ENCODE measurements around the gene PLCE1. TPM values are rescaled to one million over a fixed set of nuclear protein-coding genes. Genes with fewer than 3 reads are reported as not detected.

Gene PLCE1
- total RNA-seq, 1 donor from 2014 or later, result 6.1 TPM

- Mint-ChIP-seq H3K4me3 (no peak overlapping the region), H3K36me3 (ENCODE audit: low read depth) (peaks cover 4% of the 10 kb centered on the region), H3K27me3 (ENCODE audit: low read depth) (no peaks in the 10 kb centered on the region), H3K4me1 (peaks cover 19% of the 10 kb centered on the region), H3K27ac (ENCODE audit: unreplicated experiment) (no peak overlapping the region), H3K9me3 (peaks cover 15% of the 10 kb centered on the region)
- DNase-seq (ENCODE audit: low read depth, low spot score), result no peak
- TF ChIP-seq, protein P1, sequence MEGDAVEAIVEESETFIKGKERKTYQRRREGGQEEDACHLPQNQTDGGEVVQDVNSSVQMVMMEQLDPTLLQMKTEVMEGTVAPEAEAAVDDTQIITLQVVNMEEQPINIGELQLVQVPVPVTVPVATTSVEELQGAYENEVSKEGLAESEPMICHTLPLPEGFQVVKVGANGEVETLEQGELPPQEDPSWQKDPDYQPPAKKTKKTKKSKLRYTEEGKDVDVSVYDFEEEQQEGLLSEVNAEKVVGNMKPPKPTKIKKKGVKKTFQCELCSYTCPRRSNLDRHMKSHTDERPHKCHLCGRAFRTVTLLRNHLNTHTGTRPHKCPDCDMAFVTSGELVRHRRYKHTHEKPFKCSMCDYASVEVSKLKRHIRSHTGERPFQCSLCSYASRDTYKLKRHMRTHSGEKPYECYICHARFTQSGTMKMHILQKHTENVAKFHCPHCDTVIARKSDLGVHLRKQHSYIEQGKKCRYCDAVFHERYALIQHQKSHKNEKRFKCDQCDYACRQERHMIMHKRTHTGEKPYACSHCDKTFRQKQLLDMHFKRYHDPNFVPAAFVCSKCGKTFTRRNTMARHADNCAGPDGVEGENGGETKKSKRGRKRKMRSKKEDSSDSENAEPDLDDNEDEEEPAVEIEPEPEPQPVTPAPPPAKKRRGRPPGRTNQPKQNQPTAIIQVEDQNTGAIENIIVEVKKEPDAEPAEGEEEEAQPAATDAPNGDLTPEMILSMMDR (conservative IDR thresholded peaks at IDR 0.05), result no peak
Observed at GRCh38 chr10:94005050-94005449, 11.3 kb downstream of the PLCE1 start.

GRCh38 chr10:94006591-94007550 is 13.1 kb downstream of the PLCE1 start:
- no peak for DNase-seq (ENCODE audit: low read depth, low spot score)
- Mint-ChIP-seq H3K4me3 (no peak overlapping the region), H3K27ac (ENCODE audit: unreplicated experiment) (peak overlapping the region; percentile 72), H3K36me3 (ENCODE audit: low read depth) (peaks cover 10% of the 10 kb centered on the region), H3K9me3 (peaks cover 15% of the 10 kb centered on the region), H3K27me3 (ENCODE audit: low read depth) (no peaks in the 10 kb centered on the region), H3K4me1 (peaks cover 3% of the 10 kb centered on the region)
- TF ChIP-seq, protein P1 (conservative IDR thresholded peaks at IDR 0.05), result no peak

- TF ChIP-seq, protein P1 (conservative IDR thresholded peaks at IDR 0.05), result no peak
- H3K4me3 Mint-ChIP-seq, result no peak overlapping the region
- H3K27ac Mint-ChIP-seq (ENCODE audit: unreplicated experiment), result no peak overlapping the region
- H3K27me3 Mint-ChIP-seq (ENCODE audit: low read depth), result no peaks in the 10 kb centered on the region
- peaks cover 10% of the 10 kb centered on the region for H3K36me3 Mint-ChIP-seq (ENCODE audit: low read depth)
- no peaks in the 10 kb centered on the region for H3K4me1 Mint-ChIP-seq
- no peak for DNase-seq (ENCODE audit: low read depth, low spot score)
- peaks cover 15% of the 10 kb centered on the region for H3K9me3 Mint-ChIP-seq
Observed at GRCh38 chr10:94008526-94008925, 14.8 kb downstream of the PLCE1 start.

- Mint-ChIP-seq H3K4me3 (no peak overlapping the region), H3K27me3 (ENCODE audit: low read depth) (no peaks in the 10 kb centered on the region), H3K4me1 (no peaks in the 10 kb centered on the region), H3K36me3 (ENCODE audit: low read depth) (peaks cover 10% of the 10 kb centered on the region), H3K27ac (ENCODE audit: unreplicated experiment) (no peak overlapping the region), H3K9me3 (peaks cover 15% of the 10 kb centered on the region)
- TF ChIP-seq, protein P1 (conservative IDR thresholded peaks at IDR 0.05), result no peak
- no peak for DNase-seq (ENCODE audit: low read depth, low spot score)
Observed at GRCh38 chr10:94010116-94010515, 16.4 kb downstream of the PLCE1 start.

DNA sequence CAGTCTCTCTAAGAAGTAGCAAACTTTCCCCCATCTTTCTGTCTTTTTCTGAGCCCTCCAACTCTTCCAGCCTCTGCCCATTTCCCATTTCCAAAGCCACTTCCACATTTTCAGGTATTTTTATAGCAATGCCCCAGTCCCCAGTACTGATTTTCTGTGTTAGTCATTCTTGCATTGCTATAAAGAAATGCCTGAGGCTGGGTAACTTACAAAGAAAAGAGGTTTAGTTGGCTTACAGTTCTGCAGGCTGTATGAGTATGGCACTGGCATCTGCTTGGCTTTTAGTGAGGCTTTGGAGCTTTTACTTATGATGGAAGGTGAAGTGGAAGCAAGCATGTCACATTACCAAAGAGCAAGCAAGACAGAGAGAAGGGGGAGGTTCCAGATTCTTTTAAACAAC is 17.2 kb downstream of the PLCE1 start:
- no peaks in the 10 kb centered on the region for H3K27me3 Mint-ChIP-seq (ENCODE audit: low read depth)
- peaks cover 10% of the 10 kb centered on the region for H3K36me3 Mint-ChIP-seq (ENCODE audit: low read depth)
- H3K27ac Mint-ChIP-seq (ENCODE audit: unreplicated experiment), result no peak overlapping the region
- TF ChIP-seq, protein P1 (conservative IDR thresholded peaks at IDR 0.05), result no peak
- no peaks in the 10 kb centered on the region for H3K4me1 Mint-ChIP-seq
- DNase-seq (ENCODE audit: low read depth, low spot score), result no peak
- no peak overlapping the region for H3K4me3 Mint-ChIP-seq
- H3K9me3 Mint-ChIP-seq, result peaks cover 15% of the 10 kb centered on the region

Data from neural crest cell (in vitro differentiated cells).